SK-N-SH (cell line): ENCODE data around the gene RASSF4.

Experiments
- EP300 ChIP-seq, 2 experiments: IDR thresholded peaks; 2 replicates each; pipeline versions ENCODE4 v1.4.0 to v1.6.1; 2012; ENCODE audit warnings: borderline replicate concordance in 1 of 2, low read depth in 1 of 2, low read length in 1 of 2
- GABPA ChIP-seq: IDR thresholded peaks from 2 replicates; pipeline ENCODE4 v1.4.0; 2012; ENCODE audit warnings: low read depth, mild to moderate bottlenecking
- NFIC ChIP-seq: IDR thresholded peaks from 2 replicates; pipeline ENCODE4 v1.4.0; 2012; ENCODE audit warnings: borderline replicate concordance
- NRF1 ChIP-seq: IDR thresholded peaks from 2 replicates; pipeline ENCODE4 v1.6.1; 2012; ENCODE audit warnings: low read depth, mild to moderate bottlenecking, low read length
- POLR2AphosphoS5 ChIP-seq: IDR thresholded peaks from 2 replicates; pipeline ENCODE4 v1.6.1; 2012; ENCODE audit warnings: low read depth, low read length
- RFX5 ChIP-seq: IDR thresholded peaks from 2 replicates; pipeline ENCODE4 v1.6.1; 2012; ENCODE audit warnings: mild to moderate bottlenecking, improper control_type of control experiment, low read length
- RXRA ChIP-seq: IDR thresholded peaks from 2 replicates; pipeline ENCODE4 v1.4.0; 2012; ENCODE audit warnings: low read depth, mild to moderate bottlenecking, borderline replicate concordance
- SIN3A ChIP-seq: IDR thresholded peaks from 2 replicates; pipeline ENCODE4 v1.6.1; 2012; ENCODE audit warnings: low read depth, mild to moderate bottlenecking, low read length, moderate library complexity, borderline replicate concordance
- SMC3 ChIP-seq: IDR thresholded peaks from 2 replicates; pipeline ENCODE4 v1.6.1; 2012; ENCODE audit warnings: low read depth, low read length, improper control_type of control experiment
- TEAD4 ChIP-seq: IDR thresholded peaks from 2 replicates; pipeline ENCODE4 v1.4.0; 2012; ENCODE audit warnings: mild to moderate bottlenecking, borderline replicate concordance; ENCODE audit not compliant: insufficient read depth
- TF ChIP-seq, protein P1 (sequence below): fragments of 200-600 bp; sonication (generic); IDR thresholded peaks from 2 replicates; pipeline ENCODE4 v1.6.1; 2017; ENCODE audit warnings: antibody characterized with exemption, mild to moderate bottlenecking, moderate library complexity

GRCh38 chr10:44935966-44936295 lies 23.7 kb upstream of the RASSF4 start:
- no peak for TF ChIP-seq SMC3
- no peak for TF ChIP-seq GABPA
- TF ChIP-seq POLR2AphosphoS5, result no peak
- no peak for TF ChIP-seq EP300 (IDR thresholded peaks at IDR 0.05; ENCODE audit: borderline replicate concordance in 1 of 2, low read depth in 1 of 2, low read length in 1 of 2)
- TF ChIP-seq NFIC, result no peak
- TF ChIP-seq, protein P1, sequence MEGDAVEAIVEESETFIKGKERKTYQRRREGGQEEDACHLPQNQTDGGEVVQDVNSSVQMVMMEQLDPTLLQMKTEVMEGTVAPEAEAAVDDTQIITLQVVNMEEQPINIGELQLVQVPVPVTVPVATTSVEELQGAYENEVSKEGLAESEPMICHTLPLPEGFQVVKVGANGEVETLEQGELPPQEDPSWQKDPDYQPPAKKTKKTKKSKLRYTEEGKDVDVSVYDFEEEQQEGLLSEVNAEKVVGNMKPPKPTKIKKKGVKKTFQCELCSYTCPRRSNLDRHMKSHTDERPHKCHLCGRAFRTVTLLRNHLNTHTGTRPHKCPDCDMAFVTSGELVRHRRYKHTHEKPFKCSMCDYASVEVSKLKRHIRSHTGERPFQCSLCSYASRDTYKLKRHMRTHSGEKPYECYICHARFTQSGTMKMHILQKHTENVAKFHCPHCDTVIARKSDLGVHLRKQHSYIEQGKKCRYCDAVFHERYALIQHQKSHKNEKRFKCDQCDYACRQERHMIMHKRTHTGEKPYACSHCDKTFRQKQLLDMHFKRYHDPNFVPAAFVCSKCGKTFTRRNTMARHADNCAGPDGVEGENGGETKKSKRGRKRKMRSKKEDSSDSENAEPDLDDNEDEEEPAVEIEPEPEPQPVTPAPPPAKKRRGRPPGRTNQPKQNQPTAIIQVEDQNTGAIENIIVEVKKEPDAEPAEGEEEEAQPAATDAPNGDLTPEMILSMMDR, result no peak
- TF ChIP-seq SIN3A, result no peak
- no peak for TF ChIP-seq TEAD4
- no peak for TF ChIP-seq NRF1
- TF ChIP-seq RFX5, result no peak
- TF ChIP-seq RXRA, result no peak
